Mesenchymal stem cell (in vitro differentiated cells and primary cell): ENCODE results near the gene CHTF8.

Source experiments
- DNase-seq: peaks from one replicate; pipeline ENCODE4 v3.0.0-alpha.2; 2013
- H2AFZ ChIP-seq: one replicate; pipeline ENCODE4 v1.6.1; 2013; ENCODE audit warnings: low read depth, mild to moderate bottlenecking, control low read depth, inconsistent platforms, low read length, moderate library complexity
- H2AK5ac ChIP-seq: 2 replicates; pipeline ENCODE4 v1.6.1; 2013; ENCODE audit warnings: low read length, moderate library complexity, mild to moderate bottlenecking, inconsistent platforms; ENCODE audit not compliant: severe bottlenecking
- H2BK120ac ChIP-seq: one replicate; pipeline ENCODE4 v1.6.1; 2013; ENCODE audit warnings: low read depth, mild to moderate bottlenecking, inconsistent platforms, low read length, moderate library complexity
- H2BK12ac ChIP-seq, 2 experiments: one replicate each; pipeline ENCODE4 v1.6.1; 2013; ENCODE audit warnings: inconsistent platforms in 2 of 2, low read length in 2 of 2, mild to moderate bottlenecking in 2 of 2, moderate library complexity in 2 of 2, control low read depth in 1 of 2
- H2BK15ac ChIP-seq: one replicate; pipeline ENCODE4 v1.6.1; 2013; ENCODE audit warnings: mild to moderate bottlenecking, low read depth, inconsistent platforms; ENCODE audit not compliant: poor library complexity, severe bottlenecking
- H2BK5ac ChIP-seq: 2 replicates; pipeline ENCODE4 v1.6.1; 2013; ENCODE audit warnings: low read depth, mild to moderate bottlenecking, low read length, control low read depth, inconsistent platforms; ENCODE audit not compliant: poor library complexity, severe bottlenecking
- H3K14ac ChIP-seq, 2 experiments: one replicate each; pipeline ENCODE4 v1.6.1; 2013; ENCODE audit warnings: inconsistent platforms in 2 of 2, low read length in 2 of 2, control low read depth in 1 of 2, mild to moderate bottlenecking in 1 of 2, moderate library complexity in 1 of 2
- H3K18ac ChIP-seq, 2 experiments: one replicate each; pipeline ENCODE4 v1.6.1; 2013; ENCODE audit warnings: inconsistent platforms in 2 of 2, low read length in 2 of 2, control low read depth in 1 of 2, low read depth in 1 of 2, mild to moderate bottlenecking in 1 of 2
- H3K23ac ChIP-seq, 2 experiments: one replicate each; pipeline ENCODE4 v1.6.1; 2013; ENCODE audit warnings: inconsistent platforms in 2 of 2, low read length in 2 of 2, mild to moderate bottlenecking in 2 of 2, moderate library complexity in 2 of 2, control low read depth in 1 of 2
- H3K27ac ChIP-seq: 2 replicates; pipeline ENCODE4 v1.5.1; 2013; ENCODE audit warnings: mild to moderate bottlenecking, moderate library complexity, low read length, control low read depth, inconsistent platforms; ENCODE audit not compliant: poor library complexity, severe bottlenecking
- H3K27me3 ChIP-seq, 2 experiments: 2 replicates each; pipeline versions ENCODE4 v1.6.1 to v1.7.0; 2013; ENCODE audit warnings: low read length in 2 of 2, mild to moderate bottlenecking in 2 of 2, moderate library complexity in 2 of 2, control low read depth in 1 of 2, inconsistent platforms in 1 of 2; ENCODE audit not compliant: control insufficient read depth in 1 of 2, insufficient read depth in 1 of 2
- H3K36me3 ChIP-seq, 2 experiments: 2 replicates each; pipeline versions ENCODE4 v1.6.1 to v1.7.0; 2013; ENCODE audit warnings: low read length in 2 of 2, control low read depth in 1 of 2, inconsistent platforms in 1 of 2, low read depth in 1 of 2, mild to moderate bottlenecking in 1 of 2; ENCODE audit not compliant: insufficient read depth in 2 of 2, control insufficient read depth in 1 of 2
- H3K4ac ChIP-seq, 2 experiments: one replicate each; pipeline ENCODE4 v1.6.1; 2013; ENCODE audit warnings: inconsistent platforms in 2 of 2, low read length in 2 of 2, mild to moderate bottlenecking in 2 of 2, moderate library complexity in 2 of 2, control low read depth in 1 of 2, low read depth in 1 of 2
- H3K4me1 ChIP-seq: 2 replicates; pipeline ENCODE4 v1.6.1; 2013; ENCODE audit warnings: low read depth, low read length, control low read depth; ENCODE audit not compliant: control insufficient read depth, insufficient read depth
- H3K4me2 ChIP-seq: 2 replicates; pipeline ENCODE4 v1.6.1; 2013; ENCODE audit warnings: low read length, mild to moderate bottlenecking, inconsistent platforms; ENCODE audit not compliant: poor library complexity, severe bottlenecking
- H3K4me3 ChIP-seq, 2 experiments: 2 replicates each; pipeline versions ENCODE4 v1.5.1 to v1.7.0; 2013; ENCODE audit warnings: low read length in 2 of 2, mild to moderate bottlenecking in 2 of 2, control low read depth in 1 of 2, low read depth in 1 of 2; ENCODE audit not compliant: insufficient read depth in 1 of 2
- H3K79me1 ChIP-seq: replicated peaks from 2 replicates; pipeline ENCODE4 v1.6.1; 2013; ENCODE audit warnings: mild to moderate bottlenecking, control low read depth, low read length, inconsistent platforms; ENCODE audit not compliant: poor library complexity, severe bottlenecking
- H3K9ac ChIP-seq: 2 replicates; pipeline ENCODE4 v1.7.0; 2013; ENCODE audit warnings: mild to moderate bottlenecking, low read length, moderate library complexity
- H3K9me3 ChIP-seq: 2 replicates; pipeline ENCODE4 v1.7.0; 2013; ENCODE audit warnings: mild to moderate bottlenecking, low read length; ENCODE audit not compliant: control insufficient read depth
- H4K8ac ChIP-seq: one replicate; pipeline ENCODE4 v1.6.1; 2013; ENCODE audit warnings: inconsistent platforms, mild to moderate bottlenecking, low read length, moderate library complexity
- H4K91ac ChIP-seq: one replicate; pipeline ENCODE4 v1.6.1; 2013; ENCODE audit warnings: mild to moderate bottlenecking, low read length, inconsistent platforms
- WGBS: methylation state at CpG from one replicate; pipeline ENCODE4 v1.1.7; 2013; ENCODE audit warnings: mixed read lengths; 5-methylcytosine and 5-hydroxymethylcytosine counted together

Gene CHTF8

DNA sequence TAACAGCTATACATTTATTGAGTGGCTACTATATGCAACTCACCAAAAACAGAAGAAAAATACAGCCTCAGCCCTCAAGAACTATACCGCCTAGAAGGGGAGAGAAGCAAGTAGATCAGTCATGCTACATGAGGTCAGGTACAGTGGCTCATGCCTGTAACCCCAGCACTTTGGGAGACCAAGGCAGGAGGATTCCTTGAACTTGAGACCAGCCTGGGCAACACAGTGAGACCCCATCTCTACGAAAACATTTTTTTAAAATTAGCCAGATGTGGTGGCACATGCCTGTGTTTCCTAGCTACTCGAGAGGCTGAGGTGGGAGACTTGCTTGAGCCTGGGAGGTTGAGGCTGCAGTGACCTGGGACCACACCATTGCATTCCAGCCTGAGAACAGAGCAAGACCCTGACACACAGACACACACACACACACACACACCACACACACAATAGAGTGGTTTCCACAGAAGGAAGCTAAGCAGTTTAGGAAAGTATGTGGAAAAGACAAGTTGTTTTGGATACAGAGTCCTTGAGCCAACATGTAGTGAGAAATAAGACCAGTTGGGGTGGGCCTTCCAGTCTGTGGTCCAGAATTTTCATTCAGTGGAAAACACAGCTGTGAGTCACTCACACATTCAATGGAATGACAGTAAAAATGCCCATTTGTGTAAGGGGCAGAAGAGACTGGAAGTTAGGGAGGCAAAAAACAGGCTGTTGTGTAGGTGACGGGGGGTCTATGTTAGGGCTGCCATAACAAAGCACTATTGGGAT lies 43.8 kb upstream of the CHTF8 start:
- no peak overlapping the region for H3K4me2 ChIP-seq
- H3K14ac ChIP-seq: no peak overlapping the region
- H4K91ac ChIP-seq: no peak overlapping the region
- no peak overlapping the region for H2BK15ac ChIP-seq
- H3K23ac ChIP-seq: no peak overlapping the region
- H4K8ac ChIP-seq: no peak overlapping the region
- no peak overlapping the region for H3K4ac ChIP-seq
- H3K27ac ChIP-seq: no peak overlapping the region
- H3K36me3 ChIP-seq: peaks cover 0 to 8% of the 10 kb centered on the region in 2 experiments
- peaks cover 10% of the 10 kb centered on the region for H3K4me1 ChIP-seq
- no peak overlapping the region for H2BK120ac ChIP-seq
- H3K79me1 ChIP-seq: peaks cover 3% of the 10 kb centered on the region
- no peak overlapping the region for H2AK5ac ChIP-seq
- no peaks in the 10 kb centered on the region for H3K9me3 ChIP-seq
- H3K27me3 ChIP-seq: no peaks in the 10 kb centered on the region
- H3K9ac ChIP-seq: peak overlapping the region; percentile 11
- no peak overlapping the region for H2AFZ ChIP-seq
- H2BK5ac ChIP-seq: no peak overlapping the region
- no peak overlapping the region for H2BK12ac ChIP-seq
- H3K18ac ChIP-seq: no peak overlapping the region
- H3K4me3 ChIP-seq: no peak overlapping the region
- DNase-seq: peak; percentile 70
- 99% methylated on average over 3 of the region's 4 CpGs for WGBS

- no peak overlapping the region for H3K14ac ChIP-seq
- H3K9me3 ChIP-seq: no peaks in the 10 kb centered on the region
- peak overlapping the region; percentile 11 for H3K4me2 ChIP-seq
- H4K8ac ChIP-seq: peak overlapping the region; percentile 9
- peak overlapping the region; percentile 87 for H3K27ac ChIP-seq
- H3K27me3 ChIP-seq: no peaks in the 10 kb centered on the region
- H3K4me1 ChIP-seq: peaks cover 6% of the 10 kb centered on the region
- DNase-seq: peak; percentile 47
- no peak overlapping the region for H2BK12ac ChIP-seq
- no peak overlapping the region for H3K4ac ChIP-seq
- H3K36me3 ChIP-seq: peaks cover 21 to 38% of the 10 kb centered on the region in 2 experiments
- H3K79me1 ChIP-seq: peaks cover 6% of the 10 kb centered on the region
- no peak overlapping the region for H3K23ac ChIP-seq
- H2BK120ac ChIP-seq: no peak overlapping the region
- H2BK5ac ChIP-seq: peak overlapping the region; percentile 33
- H3K9ac ChIP-seq: peak overlapping the region; percentile 54
- no peak overlapping the region for H2BK15ac ChIP-seq
- no peak overlapping the region for H3K18ac ChIP-seq
- no peak overlapping the region for H3K4me3 ChIP-seq
- no peak overlapping the region for H2AFZ ChIP-seq
- no peak overlapping the region for H4K91ac ChIP-seq
- H2AK5ac ChIP-seq: no peak overlapping the region
- WGBS: 75% methylated on average over 5 of the region's 6 CpGs
Observed at GRCh38 chr16:69171325-69172084, 39.1 kb upstream of the CHTF8 start.

DNA sequence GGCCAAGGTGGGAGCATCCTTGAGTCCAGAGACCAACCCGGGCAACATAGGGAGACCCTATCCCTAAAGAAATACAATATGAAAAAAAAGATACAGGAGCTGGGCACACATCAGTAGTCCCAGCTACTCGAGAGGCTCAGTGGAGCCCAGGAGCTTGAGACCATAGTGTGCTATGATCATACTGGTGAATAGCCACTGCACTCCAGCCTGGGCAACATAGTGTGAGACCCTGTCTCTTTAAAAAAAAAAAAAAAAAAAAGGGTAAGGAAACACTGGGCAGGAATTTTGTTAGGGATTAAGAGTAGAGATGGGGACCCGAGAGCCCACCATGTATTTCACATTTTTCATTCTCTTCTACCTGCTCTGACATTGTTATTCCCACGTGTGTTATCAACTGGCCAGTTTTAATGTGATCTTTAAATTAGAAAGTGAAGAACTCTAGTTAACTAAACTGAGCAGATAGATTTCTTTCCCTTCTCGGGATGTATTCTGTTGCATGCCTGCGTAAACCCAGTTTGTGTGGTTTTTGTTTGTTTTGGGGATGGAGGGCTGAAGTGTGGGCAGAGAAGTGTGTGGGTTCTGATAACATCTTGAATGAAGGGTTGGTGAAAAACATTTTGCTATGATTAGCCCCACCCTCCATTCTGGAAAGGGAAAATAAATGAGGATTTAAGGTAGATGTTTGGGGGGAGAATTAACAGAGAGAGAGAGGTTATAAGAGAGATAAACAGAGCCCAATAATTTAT lies 37.4 kb upstream of the CHTF8 start:
- Histone ChIP-seq H3K4me1 (peaks cover 10% of the 10 kb centered on the region), H3K4me2 (no peak overlapping the region), H3K23ac (no peak overlapping the region), H3K9me3 (no peaks in the 10 kb centered on the region), H2AFZ (no peak overlapping the region), H2BK12ac (no peak overlapping the region), H2BK15ac (no peak overlapping the region), H3K4me3 (no peak overlapping the region), H2BK5ac (no peak overlapping the region), H3K27ac (no peak overlapping the region), H3K18ac (no peak overlapping the region), H3K9ac (no peak overlapping the region), H2AK5ac (no peak overlapping the region), H4K91ac (no peak overlapping the region), H3K14ac (no peak overlapping the region), H2BK120ac (no peak overlapping the region), H3K79me1 (peaks cover 8% of the 10 kb centered on the region), H3K36me3 (peaks cover 32 to 54% of the 10 kb centered on the region in 2 experiments), H3K27me3 (no peaks in the 10 kb centered on the region), H3K4ac (no peak overlapping the region), H4K8ac (no peak overlapping the region)
- DNase-seq: no peak
- WGBS: 97% methylated on average over 5 of the region's 6 CpGs

DNA sequence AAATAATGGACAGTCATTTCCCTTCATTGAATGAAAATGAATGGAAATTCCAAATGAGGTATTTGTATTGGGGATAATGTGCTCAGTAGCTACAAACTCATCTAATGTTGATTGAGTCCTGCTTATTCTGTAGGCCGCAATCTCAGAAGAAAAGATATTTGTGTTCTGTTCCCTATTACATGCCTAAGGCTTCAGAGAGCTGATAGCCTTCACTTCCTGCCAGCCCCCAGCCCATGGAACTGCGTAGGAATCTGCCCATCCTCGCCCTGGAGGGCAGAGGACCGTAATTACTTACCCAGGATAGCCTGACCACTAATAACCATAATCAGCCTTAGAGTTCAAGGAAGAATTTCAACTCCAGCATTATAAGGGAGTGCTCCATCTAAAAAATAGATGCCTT lies 36.7 kb upstream of the CHTF8 start:
- peaks cover 26 to 60% of the 10 kb centered on the region in 2 experiments for H3K36me3 ChIP-seq
- no peak overlapping the region for H4K91ac ChIP-seq
- no peak overlapping the region for H2AK5ac ChIP-seq
- peaks cover 10% of the 10 kb centered on the region for H3K4me1 ChIP-seq
- H4K8ac ChIP-seq: no peak overlapping the region
- H3K9ac ChIP-seq: no peak overlapping the region
- H2AFZ ChIP-seq: no peak overlapping the region
- no peaks in the 10 kb centered on the region for H3K27me3 ChIP-seq
- H2BK12ac ChIP-seq: no peak overlapping the region
- H3K9me3 ChIP-seq: no peaks in the 10 kb centered on the region
- no peak overlapping the region for H3K18ac ChIP-seq
- H3K4me2 ChIP-seq: no peak overlapping the region
- H3K4ac ChIP-seq: no peak overlapping the region
- no peak overlapping the region for H2BK5ac ChIP-seq
- H3K23ac ChIP-seq: no peak overlapping the region
- no peak for DNase-seq
- H3K14ac ChIP-seq: no peak overlapping the region
- H2BK120ac ChIP-seq: no peak overlapping the region
- H3K27ac ChIP-seq: no peak overlapping the region
- no peak overlapping the region for H3K4me3 ChIP-seq
- no peak overlapping the region for H2BK15ac ChIP-seq
- 97% methylated on average over 4 of the region's 4 CpGs for WGBS
- peaks cover 8% of the 10 kb centered on the region for H3K79me1 ChIP-seq
